Globus pallidus (tissue), 1 donor: ENCODE measurements around the gene MND1.
"Not testable (repeated sequence)": the region's sequence is repeated elsewhere in the genome, so short reads cannot be mapped to it uniquely, and the experiment has no call there.

Source experiments
- DNase-seq: peaks from one replicate; pipeline ENCODE4 v3.0.0-alpha.2; 2015; ENCODE audit warnings: low spot score

MND1 gene

GRCh38 chr4:153440475-153440874, 96.0 kb downstream of the MND1 start:
- no peak for DNase-seq

DNA sequence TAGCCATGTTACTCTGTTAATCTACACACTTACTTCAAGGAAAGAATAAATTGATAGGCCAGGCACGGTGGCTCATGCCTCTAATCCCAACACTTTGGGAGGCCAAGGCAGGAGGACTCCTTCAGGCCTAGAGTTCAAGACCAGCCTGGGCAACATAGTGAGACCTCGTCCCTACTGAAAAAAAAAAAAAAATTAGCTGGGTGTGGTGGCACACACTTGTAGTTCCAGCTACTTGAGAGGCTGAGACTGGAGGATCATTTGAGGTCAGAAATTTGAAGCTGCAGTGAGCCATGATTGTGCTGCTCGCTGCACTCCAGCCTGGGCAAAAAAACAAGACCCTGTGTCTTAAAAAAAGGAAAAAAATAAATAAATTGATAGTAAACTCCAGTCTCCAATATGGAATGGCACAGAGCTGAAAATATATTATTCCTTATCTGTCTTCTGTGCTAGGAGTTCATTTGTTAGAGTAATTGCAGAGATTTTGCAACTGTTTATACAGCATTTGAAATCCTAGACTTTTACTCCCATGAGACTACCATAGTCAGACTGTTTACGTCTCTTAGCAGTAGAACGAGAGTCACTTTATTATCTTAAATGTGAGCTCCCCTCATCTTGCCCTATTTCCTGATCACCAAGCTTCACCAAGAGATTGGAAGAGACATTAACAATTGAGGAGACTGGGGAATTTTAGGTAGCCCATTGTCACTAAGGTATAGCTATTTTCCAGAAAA, 102.9 kb downstream of the MND1 start:
- no peak for DNase-seq

DNA sequence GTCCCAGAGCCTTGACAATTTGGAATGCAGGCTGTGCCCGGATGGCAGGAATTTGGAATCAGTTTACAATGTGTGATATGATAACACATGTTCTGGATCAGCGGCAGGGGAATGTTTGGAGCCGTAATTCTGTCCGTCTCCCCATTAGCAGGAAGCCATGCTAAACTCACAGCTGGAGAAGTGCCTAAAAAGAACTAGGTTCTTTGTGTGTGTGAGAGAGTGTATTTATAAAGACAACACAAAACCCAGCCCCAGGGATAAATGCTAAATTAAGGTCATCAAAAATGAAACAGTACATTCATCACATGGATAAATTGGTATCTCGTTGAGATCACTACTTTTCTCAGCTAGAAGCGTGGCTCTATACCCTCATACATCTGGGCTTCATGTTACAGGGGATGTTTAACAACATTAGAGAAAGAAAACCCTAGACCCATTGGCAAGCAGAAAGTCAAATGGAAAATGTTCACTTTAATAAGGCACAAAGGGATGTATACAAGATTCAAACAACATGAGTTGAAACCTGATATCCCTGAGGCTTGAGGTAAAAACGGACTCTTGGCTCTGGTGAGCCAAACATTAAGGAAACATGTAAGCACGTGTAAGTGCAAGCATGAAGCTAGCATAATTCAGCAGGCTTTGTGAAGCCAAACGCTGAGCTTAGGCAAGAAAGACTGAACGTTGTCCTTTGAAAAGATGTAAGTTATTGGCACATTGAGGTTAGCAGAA, 103.7 kb downstream of the MND1 start:
- no peak for DNase-seq

DNA sequence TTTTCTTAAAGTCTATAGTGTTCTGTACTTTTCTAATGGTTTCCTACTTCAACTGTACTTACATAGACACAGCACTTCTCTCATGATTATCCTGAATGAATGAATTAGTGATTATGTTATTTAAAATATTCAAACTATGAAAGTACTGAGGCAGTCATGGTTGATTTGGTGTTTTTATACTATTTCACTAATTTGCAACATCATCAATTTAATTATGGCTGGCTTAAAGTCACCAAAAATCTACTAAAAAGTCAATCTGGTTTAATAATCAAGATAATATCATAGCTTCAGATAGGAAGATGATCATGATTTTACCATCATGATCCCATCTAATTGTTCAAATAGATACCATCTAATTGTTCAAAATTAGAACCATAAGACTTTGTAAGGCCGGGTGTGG, 104.8 kb downstream of the MND1 start:
- DNase-seq, result no peak

- DNase-seq, result no peak
Measured at GRCh38 chr4:153450544-153450917, 106.0 kb downstream of the MND1 start.

GRCh38 chr4:153451145-153451544, 106.7 kb downstream of the MND1 start:
- not testable (repeated sequence) for DNase-seq

GRCh38 chr4:153451911-153452657, 107.6 kb downstream of the MND1 start:
- DNase-seq, result no peak

GRCh38 chr4:153452658-153453378, 108.3 kb downstream of the MND1 start:
- no peak for DNase-seq

GRCh38 chr4:153453402-153453801, 108.9 kb downstream of the MND1 start:
- no peak for DNase-seq

DNA sequence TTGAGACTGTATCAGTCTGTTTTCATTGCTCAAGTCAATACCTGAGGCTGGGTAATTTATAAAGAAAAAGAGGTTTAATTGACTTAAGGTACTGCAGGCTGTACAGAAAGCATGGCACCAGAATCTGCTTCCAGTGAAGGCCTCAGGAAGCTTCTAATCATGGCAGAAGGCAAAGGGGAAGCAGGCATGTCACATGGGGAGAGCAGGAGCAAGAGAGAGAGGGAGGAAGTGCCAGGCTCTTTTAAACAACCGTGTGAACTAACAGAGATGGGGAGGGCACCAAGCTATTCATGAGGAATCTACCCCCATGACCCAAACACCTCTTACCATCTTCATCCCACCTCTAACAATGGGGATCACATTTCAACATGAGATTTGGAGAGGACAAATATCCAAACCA, 114.5 kb downstream of the MND1 start:
- no peak for DNase-seq

DNA sequence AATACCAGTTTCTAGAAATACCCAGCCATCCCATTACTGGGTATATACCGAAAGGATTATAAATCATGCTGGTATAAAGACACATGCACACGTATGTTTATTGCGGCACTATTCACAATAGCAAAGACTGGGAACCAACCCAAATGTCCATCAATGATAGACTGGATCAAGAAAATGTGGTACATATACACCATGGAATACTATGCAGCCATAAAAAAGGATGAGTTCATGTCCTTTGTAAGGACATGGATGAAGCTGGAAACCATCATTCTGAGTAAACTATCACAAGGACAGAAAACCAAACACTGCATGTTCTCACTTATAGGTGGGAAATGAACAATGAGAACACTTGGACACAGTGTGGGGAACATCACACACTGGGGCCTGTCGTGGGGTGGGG, 117.1 kb downstream of the MND1 start:
- not testable (repeated sequence) for DNase-seq

- no peak for DNase-seq
Measured at GRCh38 chr4:153464068-153464467, 119.6 kb downstream of the MND1 start.
